ENCODE data around the gene RFX1. TPM values are rescaled to one million over a fixed set of nuclear protein-coding genes. Genes with fewer than 3 reads are reported as not detected.

Gene RFX1
- total and polyA plus RNA-seq, 2 experiments from 2014 or later, result 2.2 to 2.4 TPM

DNA sequence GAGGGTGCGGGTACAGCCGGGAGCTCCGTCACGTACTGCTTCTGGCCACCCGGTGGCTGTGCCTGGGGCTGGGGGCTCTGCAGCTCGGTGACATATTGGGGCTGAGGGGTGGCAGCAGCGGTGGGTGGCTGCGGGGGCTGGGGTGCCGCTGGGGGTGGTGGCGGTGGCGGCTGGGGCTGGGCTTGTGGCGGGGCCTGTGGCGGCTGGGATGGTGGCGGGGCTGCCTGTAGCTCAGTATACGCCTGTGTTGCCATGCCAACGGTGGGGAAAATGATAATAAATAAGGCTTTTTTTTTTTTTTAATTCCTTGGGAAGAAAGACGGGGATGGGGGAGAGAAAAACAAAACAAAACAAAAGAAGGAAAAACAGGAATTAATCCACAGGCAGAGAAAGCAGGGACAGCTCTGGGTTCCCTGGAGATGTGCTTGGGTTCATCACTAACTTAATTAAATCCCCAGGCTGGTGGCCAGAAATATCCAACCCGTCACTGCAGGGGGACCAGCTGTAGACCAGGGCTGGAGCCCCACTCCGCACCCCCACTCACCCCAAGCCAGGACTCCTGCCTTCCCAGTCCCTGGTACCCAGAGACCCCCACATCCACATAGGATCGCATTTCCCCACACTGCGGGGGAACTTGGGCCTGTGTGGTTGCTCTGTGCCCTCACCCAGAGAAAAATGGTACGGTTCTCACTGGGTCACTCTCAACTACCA is 12.4 kb downstream of the RFX1 start:
- H3K27me3 ChIP-seq, result no peaks in the 10 kb centered on the region
- H4K20me1 ChIP-seq (ENCODE audit: insufficient read depth, poor library complexity, severe bottlenecking), result no peaks in the 10 kb centered on the region
- H3K79me2 ChIP-seq, result peaks cover 22% of the 10 kb centered on the region
- no peak overlapping the region for H3K4me3 ChIP-seq
- no peaks in the 10 kb centered on the region for H3K9me2 ChIP-seq (replicated peaks; ENCODE audit: insufficient read depth)
- no peak for TF ChIP-seq EZH2phosphoT487 (IDR thresholded peaks at IDR 0.05; ENCODE audit: low read depth, severe bottlenecking, unreplicated experiment)
- TF ChIP-seq CTCF (IDR thresholded peaks at IDR 0.05; ENCODE audit: poor library complexity), result no peak
- no peak for TF ChIP-seq EZH2 (IDR thresholded peaks at IDR 0.05; ENCODE audit: borderline replicate concordance)
- DNase-seq (ENCODE audit: low spot score), result peak; percentile 5
- H2AFZ ChIP-seq, result no peak overlapping the region
- no peak overlapping the region for H3K27ac ChIP-seq
- H3K4me1 ChIP-seq (ENCODE audit: insufficient read depth), result no peaks in the 10 kb centered on the region
- no peaks in the 10 kb centered on the region for H3K36me3 ChIP-seq (replicated peaks; ENCODE audit: insufficient read depth, low read depth)
- 90% methylated on average over 8 of the region's 22 CpGs for WGBS (ENCODE audit: low lambda C conversion rate, missing lambda C conversion rate)
- H3K4me2 ChIP-seq, result no peak overlapping the region
- no peaks in the 10 kb centered on the region for H3K9me3 ChIP-seq (ENCODE audit: low read depth)

DNA sequence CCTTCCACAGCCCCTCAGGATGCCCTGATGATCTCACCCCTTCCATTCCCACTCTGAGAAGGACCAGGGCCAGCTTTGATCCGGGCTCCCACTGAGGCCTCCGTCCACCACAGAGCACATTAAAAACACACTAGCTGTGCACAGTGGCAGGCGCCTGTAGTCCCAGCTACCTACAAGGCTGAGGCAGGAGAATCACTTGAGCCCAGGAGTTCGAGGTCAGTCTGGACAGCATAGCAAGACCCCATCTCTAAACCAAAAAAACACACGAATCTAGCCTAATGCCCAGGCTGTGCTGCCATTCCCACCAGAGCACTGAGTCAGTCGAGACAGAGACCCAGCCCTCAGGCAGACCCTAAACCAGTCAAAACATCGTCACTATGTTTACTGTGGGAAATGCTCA is 14.1 kb downstream of the RFX1 start:
- Histone ChIP-seq H3K9me2 (replicated peaks; ENCODE audit: insufficient read depth) (no peaks in the 10 kb centered on the region), H2AFZ (no peak overlapping the region), H3K79me2 (peaks cover 10% of the 10 kb centered on the region), H3K27me3 (no peaks in the 10 kb centered on the region), H3K4me1 (ENCODE audit: insufficient read depth) (no peaks in the 10 kb centered on the region), H3K4me2 (no peak overlapping the region), H3K4me3 (no peak overlapping the region), H3K36me3 (replicated peaks; ENCODE audit: insufficient read depth, low read depth) (no peaks in the 10 kb centered on the region), H4K20me1 (ENCODE audit: insufficient read depth, poor library complexity, severe bottlenecking) (no peaks in the 10 kb centered on the region), H3K27ac (no peak overlapping the region), H3K9me3 (ENCODE audit: low read depth) (no peaks in the 10 kb centered on the region)
- WGBS (ENCODE audit: low lambda C conversion rate, missing lambda C conversion rate), result 97% methylated on average over 7 of the region's 7 CpGs
- TF ChIP-seq EZH2 (IDR thresholded peaks at IDR 0.05; ENCODE audit: borderline replicate concordance) (no peak), EZH2phosphoT487 (IDR thresholded peaks at IDR 0.05; ENCODE audit: low read depth, severe bottlenecking, unreplicated experiment) (no peak), CTCF (IDR thresholded peaks at IDR 0.05; ENCODE audit: poor library complexity) (no peak)
- DNase-seq (ENCODE audit: low spot score), result no peak

- H3K9me3 ChIP-seq (ENCODE audit: low read depth), result no peaks in the 10 kb centered on the region
- WGBS (ENCODE audit: low lambda C conversion rate, missing lambda C conversion rate), result 99% methylated on average over 8 of the region's 8 CpGs
- H3K36me3 ChIP-seq (replicated peaks; ENCODE audit: insufficient read depth, low read depth), result no peaks in the 10 kb centered on the region
- H4K20me1 ChIP-seq (ENCODE audit: insufficient read depth, poor library complexity, severe bottlenecking), result no peaks in the 10 kb centered on the region
- H3K27me3 ChIP-seq, result no peaks in the 10 kb centered on the region
- H3K79me2 ChIP-seq, result peaks cover 3% of the 10 kb centered on the region
- no peaks in the 10 kb centered on the region for H3K4me1 ChIP-seq (ENCODE audit: insufficient read depth)
- DNase-seq (ENCODE audit: low spot score), result no peak
- H2AFZ ChIP-seq, result no peak overlapping the region
- no peak overlapping the region for H3K4me3 ChIP-seq
- H3K27ac ChIP-seq, result no peak overlapping the region
- no peaks in the 10 kb centered on the region for H3K9me2 ChIP-seq (replicated peaks; ENCODE audit: insufficient read depth)
- H3K4me2 ChIP-seq, result no peak overlapping the region
- TF ChIP-seq CTCF (IDR thresholded peaks at IDR 0.05; ENCODE audit: poor library complexity) (no peak), EZH2phosphoT487 (IDR thresholded peaks at IDR 0.05; ENCODE audit: low read depth, severe bottlenecking, unreplicated experiment) (no peak), EZH2 (IDR thresholded peaks at IDR 0.05; ENCODE audit: borderline replicate concordance) (no peak)
Observed at GRCh38 chr19:13990085-13990484, 16.0 kb downstream of the RFX1 start.

All from hepatocyte (in vitro differentiated cells).